GM13976 (cell line): ENCODE measurements around the gene GNAZ.

Experiments
- DNase-seq: peaks from one replicate; pipeline ENCODE4 v3.0.0; 2012; ENCODE audit warnings: low spot score
- in situ Hi-C: fragments of 300-500 bp; cut with MboI; formaldehyde crosslinking; loops from one replicate; pipeline ENCODE4 v1.12.0; 2022; ENCODE audit warnings: low sequenced_read_pairs, mixed read lengths, inconsistent platforms; ENCODE audit not compliant: unreplicated experiment
- TF ChIP-seq, protein P1 (sequence below): IDR thresholded peaks from 2 replicates; pipeline ENCODE4 v1.5.1; 2012; ENCODE audit warnings: borderline replicate concordance, mild to moderate bottlenecking; ENCODE audit not compliant: insufficient read depth; ENCODE audit errors: extremely low read depth, missing control alignments, control extremely low read depth

GNAZ gene

DNA sequence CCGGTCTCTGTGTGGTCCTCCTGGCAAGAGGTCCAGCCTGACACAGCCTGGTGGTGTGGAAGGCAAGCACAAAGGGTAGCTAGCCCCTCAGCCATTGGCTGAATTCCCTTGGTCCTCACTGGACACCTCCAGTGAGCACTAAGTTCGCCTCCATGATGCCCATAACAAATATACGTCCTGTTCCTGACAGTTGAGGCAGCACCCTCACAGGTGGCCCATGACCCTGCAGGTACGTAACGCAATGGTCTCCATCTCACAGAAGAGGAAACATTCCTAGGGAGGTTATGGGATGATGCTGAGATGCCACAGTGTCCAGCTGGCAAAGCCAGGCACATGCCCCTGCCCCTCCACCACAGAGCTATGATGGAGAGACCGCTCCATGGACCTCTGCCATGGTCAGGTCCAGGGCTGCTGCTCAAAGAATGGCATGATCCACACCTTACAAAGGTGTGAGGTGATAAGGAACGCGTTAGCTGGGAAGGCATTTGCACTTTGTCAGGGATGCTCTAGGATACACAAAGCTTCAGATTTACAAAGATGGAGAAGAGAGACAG is 1.4 kb upstream of the GNAZ start:
- no peak for DNase-seq
- TF ChIP-seq, protein P1, sequence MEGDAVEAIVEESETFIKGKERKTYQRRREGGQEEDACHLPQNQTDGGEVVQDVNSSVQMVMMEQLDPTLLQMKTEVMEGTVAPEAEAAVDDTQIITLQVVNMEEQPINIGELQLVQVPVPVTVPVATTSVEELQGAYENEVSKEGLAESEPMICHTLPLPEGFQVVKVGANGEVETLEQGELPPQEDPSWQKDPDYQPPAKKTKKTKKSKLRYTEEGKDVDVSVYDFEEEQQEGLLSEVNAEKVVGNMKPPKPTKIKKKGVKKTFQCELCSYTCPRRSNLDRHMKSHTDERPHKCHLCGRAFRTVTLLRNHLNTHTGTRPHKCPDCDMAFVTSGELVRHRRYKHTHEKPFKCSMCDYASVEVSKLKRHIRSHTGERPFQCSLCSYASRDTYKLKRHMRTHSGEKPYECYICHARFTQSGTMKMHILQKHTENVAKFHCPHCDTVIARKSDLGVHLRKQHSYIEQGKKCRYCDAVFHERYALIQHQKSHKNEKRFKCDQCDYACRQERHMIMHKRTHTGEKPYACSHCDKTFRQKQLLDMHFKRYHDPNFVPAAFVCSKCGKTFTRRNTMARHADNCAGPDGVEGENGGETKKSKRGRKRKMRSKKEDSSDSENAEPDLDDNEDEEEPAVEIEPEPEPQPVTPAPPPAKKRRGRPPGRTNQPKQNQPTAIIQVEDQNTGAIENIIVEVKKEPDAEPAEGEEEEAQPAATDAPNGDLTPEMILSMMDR = no peak
- in situ Hi-C loops = no loop called here

DNA sequence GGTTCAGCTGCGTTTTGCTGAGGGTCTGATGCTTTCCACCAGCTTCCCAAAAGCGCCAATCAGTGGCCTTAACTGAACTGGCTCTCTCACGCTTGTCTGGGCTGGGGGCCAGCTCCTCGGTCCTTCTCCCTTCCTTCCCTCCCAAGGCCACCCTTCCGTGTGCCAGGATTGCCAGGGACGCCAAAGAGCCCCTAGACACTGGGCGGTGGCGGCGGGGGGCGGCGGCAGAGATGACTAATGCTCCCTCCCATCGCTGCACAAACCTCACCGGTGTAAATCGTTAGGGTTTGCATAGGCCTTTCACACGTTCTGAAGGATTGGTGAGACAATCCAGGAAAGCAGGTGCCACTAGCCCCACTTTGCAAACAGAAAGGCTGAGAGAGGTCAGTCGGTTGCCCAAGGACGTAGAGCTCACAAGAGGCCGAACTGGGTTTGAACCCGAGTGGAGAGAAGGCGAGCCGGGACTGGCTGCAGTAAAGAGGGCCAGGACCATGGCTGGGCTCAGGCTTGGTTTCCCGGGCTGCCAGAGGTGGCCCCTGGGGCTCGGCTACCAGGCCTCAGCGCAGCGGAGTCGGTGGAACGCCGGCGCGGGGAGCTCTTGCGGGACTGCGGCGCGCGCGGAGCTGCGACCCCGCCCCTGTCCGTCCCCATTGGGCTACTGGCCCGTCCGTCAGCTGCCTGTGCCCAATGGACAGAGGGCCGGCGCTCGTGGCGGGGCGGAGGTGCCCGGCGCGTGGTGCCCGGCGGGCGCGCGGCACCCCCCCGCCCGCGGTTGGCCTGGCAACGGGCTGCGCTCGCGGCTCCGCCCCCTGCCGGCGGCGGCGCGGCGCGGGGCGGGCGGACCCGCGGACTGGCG is 589 bp upstream of the GNAZ start:
- in situ Hi-C loops = no loop called here
- peak; percentile 93 for DNase-seq
- TF ChIP-seq, protein P1 = no peak

DNA sequence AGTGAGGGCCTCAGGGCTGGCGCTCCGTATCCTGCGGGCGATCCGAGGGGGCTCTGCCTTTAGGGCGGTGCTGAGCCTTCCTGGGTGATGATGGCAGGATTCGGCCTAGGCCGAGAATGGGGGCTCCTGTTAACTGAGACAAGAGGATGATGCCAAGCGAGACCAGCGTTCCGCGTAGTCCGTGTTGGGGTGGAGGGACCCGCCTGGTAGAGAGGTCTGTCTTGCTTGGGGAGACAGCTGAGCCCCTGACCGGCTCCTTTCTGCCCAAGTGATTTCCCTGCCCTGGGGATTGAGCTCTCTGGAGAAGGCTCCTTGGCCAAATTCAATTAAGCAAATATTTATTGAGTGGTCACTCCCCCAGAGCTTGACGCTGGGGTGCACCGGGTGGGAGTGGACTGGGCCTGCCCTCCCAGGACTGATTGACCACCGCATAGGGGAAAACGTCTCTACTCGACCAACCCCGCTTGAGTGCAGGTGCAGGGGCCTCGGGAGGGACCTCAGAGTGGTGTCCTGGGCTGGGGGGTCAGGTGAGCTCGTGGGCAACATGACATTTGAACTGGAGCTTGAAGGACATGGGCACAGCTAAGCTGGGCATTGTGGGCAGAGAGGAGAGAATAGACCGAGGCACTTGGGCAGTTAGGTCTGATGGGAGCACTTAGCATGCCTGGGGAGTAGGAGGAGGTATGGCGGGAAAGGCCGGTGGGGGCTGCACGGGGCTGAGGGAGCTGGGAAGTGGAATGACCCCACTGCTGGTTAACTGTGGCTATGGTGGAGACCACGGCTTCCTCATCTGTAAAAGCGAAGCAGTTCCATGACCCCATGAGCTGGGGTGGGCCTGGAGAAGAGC is 1.1 kb downstream of the GNAZ start:
- TF ChIP-seq, protein P1 = no peak
- in situ Hi-C loops = no loop called here
- DNase-seq = no peak

DNA sequence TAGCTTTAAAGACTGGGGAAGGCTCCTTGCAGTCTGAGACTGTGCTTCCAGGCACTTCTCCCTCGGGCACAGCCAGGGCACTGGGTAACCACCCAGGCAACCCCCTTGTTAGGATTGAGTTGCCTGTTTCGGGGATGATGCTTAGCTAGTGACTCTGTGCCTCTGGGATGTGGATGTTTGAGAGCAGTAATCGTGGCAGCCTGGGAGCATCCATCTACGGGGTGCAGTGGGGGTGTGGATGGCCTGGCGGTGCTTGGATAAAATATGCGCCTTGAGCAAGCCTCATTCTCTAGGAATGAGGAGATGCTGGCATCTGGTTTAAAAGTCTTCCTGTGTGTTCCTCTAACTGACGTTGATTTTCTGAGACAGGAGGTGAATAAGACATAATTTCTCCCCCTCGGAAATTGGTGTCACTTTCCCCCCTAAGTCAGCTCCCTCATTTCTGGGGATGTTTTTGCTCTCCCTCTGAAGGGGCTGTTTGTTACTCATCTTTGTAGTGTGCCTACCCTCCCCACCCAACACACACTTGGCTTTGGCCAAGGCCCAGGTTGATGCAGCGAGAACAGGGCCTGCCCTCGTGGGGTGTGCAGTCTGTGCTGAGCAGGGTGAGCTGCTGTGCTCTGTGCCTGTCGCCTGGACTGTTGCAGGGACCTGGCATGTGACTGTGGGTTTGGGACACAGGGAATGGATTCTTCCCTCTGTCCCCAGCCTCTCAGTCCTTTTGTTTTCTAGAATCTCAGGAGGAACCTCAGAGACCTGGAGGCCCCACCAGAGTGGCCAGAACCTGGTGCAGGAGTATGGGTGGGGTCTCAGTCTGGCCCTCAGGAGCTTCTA is 2.0 kb downstream of the GNAZ start:
- in situ Hi-C loops = no loop called here
- TF ChIP-seq, protein P1 = no peak
- DNase-seq = no peak

DNA sequence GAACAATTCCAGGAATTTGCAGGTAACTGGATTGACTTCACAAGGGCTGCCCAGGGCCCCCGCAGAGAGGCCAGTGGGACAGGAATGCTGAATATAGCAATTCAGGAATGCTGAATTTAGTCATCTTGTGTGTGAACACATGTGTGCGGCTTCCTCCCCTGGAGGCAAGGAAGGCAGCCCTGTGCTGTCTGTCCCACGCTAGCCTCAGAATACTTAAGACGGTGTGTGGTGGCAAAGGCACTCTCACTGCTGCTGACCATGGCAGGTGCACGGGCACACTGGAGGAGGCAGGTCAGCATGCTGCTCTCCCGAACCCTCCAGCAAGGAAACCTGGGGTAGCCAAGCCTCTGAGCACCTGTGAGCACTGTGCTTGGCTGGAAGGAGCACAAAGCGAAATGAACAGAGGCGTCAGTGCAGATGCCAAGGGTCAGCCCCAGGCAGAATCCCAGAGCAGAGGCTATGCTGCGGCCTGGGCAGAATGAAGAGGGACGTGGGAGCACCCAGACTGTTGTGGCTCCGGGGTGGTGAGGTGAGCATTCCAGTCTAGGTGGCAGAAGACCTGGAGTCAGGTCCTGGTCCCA is 2.7 kb downstream of the GNAZ start:
- no peak for DNase-seq
- in situ Hi-C loops = no loop called here
- TF ChIP-seq, protein P1 = no peak
